Gastrocnemius medialis (tissue), 4 donors: ENCODE data around the gene CDC42BPA.

Source experiments
- POLR2A ChIP-seq, 2 donors: fragments of 450-650 bp; IDR thresholded peaks; one replicate each; pipeline ENCODE4 v1.6.1; 2017; ENCODE audit warnings: antibody characterized with exemption in 2 of 2, mild to moderate bottlenecking in 2 of 2, moderate library complexity in 2 of 2
- TF ChIP-seq, protein P1 (sequence below), 5 experiments: fragments of 450-650 bp in 3 of 5; fragments of 200-600 bp in 2 of 5; sonication (generic) in 2 of 5; IDR thresholded peaks in 4 of 5; conservative IDR thresholded peaks in 1 of 5; 1 replicate in 4 of 5; 2 replicates in 1 of 5; pipeline ENCODE4 v1.5.1; 2016 to 2019; ENCODE audit warnings: antibody characterized with exemption in 5 of 5, mild to moderate bottlenecking in 3 of 5, moderate library complexity in 3 of 5

DNA sequence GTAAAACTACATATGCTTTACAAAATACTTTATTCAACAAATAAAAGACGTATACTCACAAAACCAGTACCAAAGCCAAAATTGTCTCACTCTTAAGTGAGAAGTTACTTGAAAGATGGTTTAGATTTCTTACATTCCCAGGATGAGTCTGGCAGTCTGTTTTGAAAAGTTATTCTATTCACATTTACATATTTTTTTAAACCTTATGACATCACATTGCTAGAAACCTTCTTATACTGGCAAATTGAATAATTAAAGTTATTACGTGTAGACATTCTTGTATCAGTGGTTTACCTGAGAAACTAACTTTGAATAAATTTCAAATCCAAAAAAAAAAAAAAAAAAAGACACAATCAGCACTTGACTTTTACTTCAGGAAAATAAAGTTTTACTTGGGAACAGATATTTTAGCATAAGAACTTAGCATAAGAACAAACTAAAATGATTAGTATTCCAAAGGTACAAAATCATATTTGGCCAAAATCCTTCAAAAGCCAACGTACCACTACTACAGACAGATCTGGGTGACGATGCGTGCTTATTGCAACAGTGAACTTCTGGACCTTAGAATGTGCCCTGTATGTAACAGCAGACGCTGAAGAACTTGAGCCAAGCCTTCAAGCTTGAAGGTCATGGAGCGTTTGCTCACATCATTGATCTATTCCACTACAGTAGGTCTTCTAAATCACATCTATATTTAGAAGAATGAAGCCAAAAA lies 2.5 kb downstream of the CDC42BPA start:
- TF ChIP-seq POLR2A (IDR thresholded peaks at IDR 0.05): peak in 1 of 2 donors; percentile 31
- TF ChIP-seq, protein P1, sequence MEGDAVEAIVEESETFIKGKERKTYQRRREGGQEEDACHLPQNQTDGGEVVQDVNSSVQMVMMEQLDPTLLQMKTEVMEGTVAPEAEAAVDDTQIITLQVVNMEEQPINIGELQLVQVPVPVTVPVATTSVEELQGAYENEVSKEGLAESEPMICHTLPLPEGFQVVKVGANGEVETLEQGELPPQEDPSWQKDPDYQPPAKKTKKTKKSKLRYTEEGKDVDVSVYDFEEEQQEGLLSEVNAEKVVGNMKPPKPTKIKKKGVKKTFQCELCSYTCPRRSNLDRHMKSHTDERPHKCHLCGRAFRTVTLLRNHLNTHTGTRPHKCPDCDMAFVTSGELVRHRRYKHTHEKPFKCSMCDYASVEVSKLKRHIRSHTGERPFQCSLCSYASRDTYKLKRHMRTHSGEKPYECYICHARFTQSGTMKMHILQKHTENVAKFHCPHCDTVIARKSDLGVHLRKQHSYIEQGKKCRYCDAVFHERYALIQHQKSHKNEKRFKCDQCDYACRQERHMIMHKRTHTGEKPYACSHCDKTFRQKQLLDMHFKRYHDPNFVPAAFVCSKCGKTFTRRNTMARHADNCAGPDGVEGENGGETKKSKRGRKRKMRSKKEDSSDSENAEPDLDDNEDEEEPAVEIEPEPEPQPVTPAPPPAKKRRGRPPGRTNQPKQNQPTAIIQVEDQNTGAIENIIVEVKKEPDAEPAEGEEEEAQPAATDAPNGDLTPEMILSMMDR (IDR thresholded peaks at IDR 0.05 in 4 of 5, conservative IDR thresholded peaks at IDR 0.05 in 1 of 5): no peak
